Measurements from ENCODE around the gene ACP2. TPM values are rescaled to one million over a fixed set of nuclear protein-coding genes. Genes with fewer than 3 reads are reported as not detected.

Gene ACP2
- total and polyA plus RNA-seq, 2 experiments from 2014 or later = 29.6 to 31.5 TPM

DNA sequence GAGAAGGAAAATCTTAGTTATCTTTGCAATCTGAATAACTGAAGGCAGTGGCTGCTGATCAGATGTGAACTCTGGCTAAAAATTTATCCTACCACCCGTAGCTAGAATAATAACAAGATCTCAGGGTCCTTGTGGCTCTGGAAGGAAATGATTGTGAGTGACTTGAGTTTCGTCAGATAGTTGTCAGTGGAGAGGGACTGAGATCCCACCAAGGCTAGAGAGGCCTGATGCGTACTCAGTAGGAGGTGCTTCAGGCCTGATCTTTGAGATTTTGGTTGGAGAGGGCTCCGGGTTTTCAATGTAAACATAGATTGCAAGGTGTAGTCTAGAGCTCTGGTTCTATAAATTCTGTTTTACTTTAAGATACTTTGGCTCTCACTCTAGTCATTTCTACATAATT is 22.7 kb upstream of the ACP2 start:
- TF ChIP-seq EZH2phosphoT487 (IDR thresholded peaks at IDR 0.05; ENCODE audit: low read depth, severe bottlenecking, unreplicated experiment) = no peak
- TF ChIP-seq, protein P1, sequence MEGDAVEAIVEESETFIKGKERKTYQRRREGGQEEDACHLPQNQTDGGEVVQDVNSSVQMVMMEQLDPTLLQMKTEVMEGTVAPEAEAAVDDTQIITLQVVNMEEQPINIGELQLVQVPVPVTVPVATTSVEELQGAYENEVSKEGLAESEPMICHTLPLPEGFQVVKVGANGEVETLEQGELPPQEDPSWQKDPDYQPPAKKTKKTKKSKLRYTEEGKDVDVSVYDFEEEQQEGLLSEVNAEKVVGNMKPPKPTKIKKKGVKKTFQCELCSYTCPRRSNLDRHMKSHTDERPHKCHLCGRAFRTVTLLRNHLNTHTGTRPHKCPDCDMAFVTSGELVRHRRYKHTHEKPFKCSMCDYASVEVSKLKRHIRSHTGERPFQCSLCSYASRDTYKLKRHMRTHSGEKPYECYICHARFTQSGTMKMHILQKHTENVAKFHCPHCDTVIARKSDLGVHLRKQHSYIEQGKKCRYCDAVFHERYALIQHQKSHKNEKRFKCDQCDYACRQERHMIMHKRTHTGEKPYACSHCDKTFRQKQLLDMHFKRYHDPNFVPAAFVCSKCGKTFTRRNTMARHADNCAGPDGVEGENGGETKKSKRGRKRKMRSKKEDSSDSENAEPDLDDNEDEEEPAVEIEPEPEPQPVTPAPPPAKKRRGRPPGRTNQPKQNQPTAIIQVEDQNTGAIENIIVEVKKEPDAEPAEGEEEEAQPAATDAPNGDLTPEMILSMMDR (IDR thresholded peaks at IDR 0.05; ENCODE audit: poor library complexity) = no peak
- no peak for TF ChIP-seq EZH2 (IDR thresholded peaks at IDR 0.05; ENCODE audit: borderline replicate concordance)
- Histone ChIP-seq H3K4me3 (peak overlapping the region; percentile 53), H3K79me2 (peaks cover 60% of the 10 kb centered on the region), H3K9me2 (replicated peaks; ENCODE audit: insufficient read depth) (no peaks in the 10 kb centered on the region), H3K27me3 (no peaks in the 10 kb centered on the region), H3K4me1 (ENCODE audit: insufficient read depth) (peaks cover 11% of the 10 kb centered on the region), H3K4me2 (peak overlapping the region; percentile 79), H2AFZ (no peak overlapping the region), H3K36me3 (replicated peaks; ENCODE audit: insufficient read depth, low read depth) (no peaks in the 10 kb centered on the region), H3K27ac (no peak overlapping the region), H4K20me1 (ENCODE audit: insufficient read depth, poor library complexity, severe bottlenecking) (peaks cover 44% of the 10 kb centered on the region), H3K9me3 (ENCODE audit: low read depth) (no peaks in the 10 kb centered on the region)
- DNase-seq (ENCODE audit: low spot score) = no peak
- WGBS (ENCODE audit: low lambda C conversion rate, missing lambda C conversion rate) = 42% methylated on average over 4 of the region's 4 CpGs

GRCh38 chr11:47270331-47271271 is 22.0 kb upstream of the ACP2 start:
- peak; percentile 46 for DNase-seq (ENCODE audit: low spot score)
- WGBS (ENCODE audit: low lambda C conversion rate, missing lambda C conversion rate) = 5% methylated on average over 27 of the region's 34 CpGs
- Histone ChIP-seq H3K9me2 (replicated peaks; ENCODE audit: insufficient read depth) (no peaks in the 10 kb centered on the region), H3K79me2 (peaks cover 53% of the 10 kb centered on the region), H3K9me3 (ENCODE audit: low read depth) (no peaks in the 10 kb centered on the region), H3K4me3 (peak overlapping the region; percentile 53), H4K20me1 (ENCODE audit: insufficient read depth, poor library complexity, severe bottlenecking) (peaks cover 44% of the 10 kb centered on the region), H3K4me2 (peak overlapping the region; percentile 79), H2AFZ (peak overlapping the region; percentile 44), H3K36me3 (replicated peaks; ENCODE audit: insufficient read depth, low read depth) (no peaks in the 10 kb centered on the region), H3K4me1 (ENCODE audit: insufficient read depth) (peaks cover 11% of the 10 kb centered on the region), H3K27me3 (no peaks in the 10 kb centered on the region), H3K27ac (peak overlapping the region; percentile 99)
- TF ChIP-seq EZH2 (IDR thresholded peaks at IDR 0.05; ENCODE audit: borderline replicate concordance) (no peak), EZH2phosphoT487 (IDR thresholded peaks at IDR 0.05; ENCODE audit: low read depth, severe bottlenecking, unreplicated experiment) (no peak)
- TF ChIP-seq, protein P1 (IDR thresholded peaks at IDR 0.05; ENCODE audit: poor library complexity) = peak; percentile 32

- H3K9me3 ChIP-seq (ENCODE audit: low read depth) = no peaks in the 10 kb centered on the region
- WGBS (ENCODE audit: low lambda C conversion rate, missing lambda C conversion rate) = 1% methylated on average over 31 of the region's 57 CpGs
- peak within 1 kb of the TSS; percentile 79 for H3K4me2 ChIP-seq
- H3K79me2 ChIP-seq = peaks cover 46% of the 10 kb centered on the region
- no peaks in the 10 kb centered on the region for H3K9me2 ChIP-seq (replicated peaks; ENCODE audit: insufficient read depth)
- no peaks in the 10 kb centered on the region for H3K27me3 ChIP-seq
- H4K20me1 ChIP-seq (ENCODE audit: insufficient read depth, poor library complexity, severe bottlenecking) = peaks cover 43% of the 10 kb centered on the region
- H3K4me1 ChIP-seq (ENCODE audit: insufficient read depth) = peaks cover 11% of the 10 kb centered on the region
- TF ChIP-seq, protein P1 (IDR thresholded peaks at IDR 0.05; ENCODE audit: poor library complexity) = no peak
- TF ChIP-seq EZH2phosphoT487 (IDR thresholded peaks at IDR 0.05; ENCODE audit: low read depth, severe bottlenecking, unreplicated experiment) (no peak), EZH2 (IDR thresholded peaks at IDR 0.05; ENCODE audit: borderline replicate concordance) (no peak)
- peak; percentile 95 for DNase-seq (ENCODE audit: low spot score)
- no peaks in the 10 kb centered on the region for H3K36me3 ChIP-seq (replicated peaks; ENCODE audit: insufficient read depth, low read depth)
- peak within 1 kb of the TSS; percentile 53 for H3K4me3 ChIP-seq
- peak within 1 kb of the TSS; percentile 99 for H3K27ac ChIP-seq
- H2AFZ ChIP-seq = peak within 1 kb of the TSS; percentile 53
Measured at GRCh38 chr11:47269829-47270305, 21.3 kb upstream of the ACP2 start, which contains the start of gene MADD. Gene MADD, plus strand, starts transcription at chr11:47270133.

All from hepatocyte (in vitro differentiated cells).